Measurements from ENCODE around the gene GAST.

GAST gene

GRCh38 chr17:41750862-41751261 is 38.7 kb downstream of the GAST start:
- DNase-seq = no peak

- DNase-seq = no peak
Observed at GRCh38 chr17:41751288-41751687, 39.2 kb downstream of the GAST start.

GRCh38 chr17:41754066-41754465 is 41.9 kb downstream of the GAST start:
- DNase-seq = no peak

- no peak for DNase-seq
Observed at GRCh38 chr17:41758601-41759000, 46.5 kb downstream of the GAST start.

- DNase-seq = no peak
Observed at GRCh38 chr17:41760878-41761277, 48.7 kb downstream of the GAST start.

- no peak for DNase-seq
Observed at GRCh38 chr17:41762391-41762790, 50.3 kb downstream of the GAST start.

GRCh38 chr17:41762841-41763240 is 50.7 kb downstream of the GAST start:
- DNase-seq = no peak

- no peak for DNase-seq
Observed at GRCh38 chr17:41763327-41763726, 51.2 kb downstream of the GAST start.
